HG03159 (cell line): ENCODE data around the gene NUP50.
A peak's percentile ranks its signal among the peaks of the same experiment; 100 is the strongest.

ENCODE experiments used
- ATAC-seq: cut with Tn5 transposase; IDR thresholded peaks from one replicate; pipeline ENCODE4 v1.9.1; 2021; ENCODE audit warnings: mild to moderate bottlenecking, moderate library complexity; ENCODE audit not compliant: unreplicated experiment

The NUP50 gene

DNA sequence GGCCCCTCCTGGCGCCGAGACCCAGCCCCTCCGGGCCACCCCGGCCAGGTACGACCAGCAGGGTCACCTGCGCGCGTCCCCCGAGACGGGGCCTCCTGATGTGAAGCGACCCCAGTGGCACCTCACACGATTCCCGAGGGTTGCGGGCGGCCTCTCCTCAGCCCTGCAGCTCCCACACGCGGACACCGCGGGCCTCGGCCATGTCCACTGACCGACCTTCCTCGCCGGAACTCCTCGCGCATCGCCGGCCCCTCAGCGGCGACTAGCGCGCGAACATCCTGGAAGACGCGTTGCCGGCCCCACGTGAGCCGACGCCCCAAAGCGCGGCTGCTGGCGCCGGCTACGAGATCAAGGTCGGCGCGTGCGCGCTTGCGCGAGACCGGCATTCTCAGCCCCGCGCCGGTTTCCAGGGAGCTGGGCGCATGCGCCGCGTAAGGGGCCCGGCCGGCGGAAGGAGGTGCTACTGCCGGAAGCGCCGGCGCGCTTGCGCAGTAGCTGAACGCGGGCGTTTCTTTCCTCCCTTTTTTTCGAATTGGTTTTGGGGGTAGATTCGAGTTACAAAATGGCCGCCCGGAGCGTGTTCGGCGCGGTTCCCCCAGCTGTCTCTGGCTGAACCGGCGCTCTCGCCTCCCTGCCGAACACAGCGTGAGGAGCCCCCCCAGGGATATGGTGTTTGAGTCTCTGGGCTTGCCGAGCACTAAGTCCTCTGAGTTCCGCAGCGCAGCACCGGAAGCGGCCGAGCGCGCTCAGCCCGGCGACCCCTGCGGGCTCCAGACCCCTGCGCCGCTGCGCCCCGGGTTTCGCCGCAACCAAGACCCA lies at the start of gene NUP50:
Gene NUP50 (plus strand): TSS at position 475 of the 819 bp plus-strand sequence. CDS start 4,253 bp downstream, outside the sequence.
- peak; percentile 75 for ATAC-seq

- ATAC-seq, result no peak
Observed at GRCh38 chr22:45120440-45120839, 43.3 kb upstream of the NUP50 start.

GRCh38 chr22:45120931-45121330 lies 42.8 kb upstream of the NUP50 start:
- ATAC-seq, result no peak

DNA sequence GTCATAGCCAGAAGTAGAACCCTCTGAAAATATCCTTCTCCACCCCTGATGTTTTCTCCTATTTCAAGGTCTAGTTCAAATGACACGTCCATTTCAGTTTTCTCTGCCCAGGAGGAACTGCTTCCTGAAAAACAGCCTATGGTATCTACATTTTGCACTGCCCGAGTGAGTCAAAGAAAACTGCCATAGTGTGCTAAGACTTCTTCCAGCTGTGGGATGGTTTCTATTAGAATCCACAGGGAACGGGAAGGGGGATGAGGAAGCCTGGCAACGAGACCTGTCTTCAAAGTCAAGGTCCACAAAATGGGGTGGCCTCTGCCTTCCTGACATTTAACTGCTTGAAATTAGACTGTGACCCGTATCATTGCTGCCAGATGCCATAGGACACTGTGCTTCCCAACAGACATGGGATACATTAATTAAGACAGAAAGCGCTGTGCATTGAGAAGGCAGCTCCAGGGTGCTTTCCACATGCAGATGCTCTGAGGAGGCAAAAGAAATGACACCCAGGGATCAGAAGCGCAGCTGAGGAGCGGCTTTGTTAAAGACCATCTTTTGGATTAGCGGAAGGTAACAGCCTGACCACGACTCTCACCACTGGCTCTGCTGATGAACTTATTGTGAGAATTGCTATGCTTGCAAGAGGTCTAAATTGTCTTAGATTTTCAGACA lies 39.4 kb upstream of the NUP50 start:
- no peak for ATAC-seq

GRCh38 chr22:45125188-45125587 lies 38.5 kb upstream of the NUP50 start:
- ATAC-seq, result no peak

GRCh38 chr22:45127866-45128265 lies 35.9 kb upstream of the NUP50 start:
- ATAC-seq, result no peak

- no peak for ATAC-seq
Observed at GRCh38 chr22:45129703-45130524, 33.8 kb upstream of the NUP50 start.

GRCh38 chr22:45130891-45131290 lies 32.8 kb upstream of the NUP50 start:
- no peak for ATAC-seq

GRCh38 chr22:45131749-45132148 lies 32.0 kb upstream of the NUP50 start:
- no peak for ATAC-seq

DNA sequence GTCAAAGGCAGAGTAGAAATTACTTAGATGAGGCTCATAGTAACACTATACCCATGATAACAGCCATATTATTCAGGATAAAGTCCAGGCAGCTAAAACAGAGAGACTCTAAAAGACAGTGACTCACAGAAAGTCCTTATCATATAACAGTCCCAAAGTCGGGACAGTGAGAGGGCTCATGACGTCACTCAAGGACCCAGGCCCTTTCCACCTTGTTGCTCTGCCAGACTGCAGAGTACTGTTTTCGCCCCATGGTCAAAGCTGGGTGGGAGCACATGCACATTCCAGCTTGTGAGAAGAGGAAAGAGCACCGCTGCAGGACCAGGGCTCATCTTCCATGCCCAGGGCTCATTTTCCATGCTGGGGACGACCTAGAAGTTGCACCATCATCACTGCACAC lies 29.4 kb upstream of the NUP50 start:
- no peak for ATAC-seq

DNA sequence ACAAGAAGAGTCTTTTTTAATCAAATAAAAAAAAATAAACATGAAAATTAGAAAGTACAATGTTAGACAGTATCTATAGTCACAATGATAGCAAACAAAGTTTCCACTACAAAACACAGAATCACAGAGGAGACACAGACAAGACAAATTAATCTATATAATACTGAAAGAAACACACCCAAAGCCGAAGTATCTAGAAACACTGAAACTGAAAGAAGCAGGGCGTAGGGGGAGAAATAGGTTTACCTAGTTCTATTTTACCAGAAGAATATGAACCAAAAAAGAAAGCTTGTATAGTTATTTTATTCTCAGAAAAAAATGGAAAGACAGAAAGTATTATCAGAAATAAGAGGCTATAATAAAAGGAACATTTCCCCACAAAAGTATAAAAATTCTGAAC lies 27.1 kb upstream of the NUP50 start:
- no peak for ATAC-seq

GRCh38 chr22:45139693-45140092 lies 24.0 kb upstream of the NUP50 start:
- no peak for ATAC-seq

- ATAC-seq, result no peak
Observed at GRCh38 chr22:45142376-45142775, 21.3 kb upstream of the NUP50 start.

GRCh38 chr22:45144916-45145315 lies 18.8 kb upstream of the NUP50 start:
- no peak for ATAC-seq

GRCh38 chr22:45149671-45150070 lies 14.1 kb upstream of the NUP50 start:
- ATAC-seq, result no peak

GRCh38 chr22:45150139-45150538 lies 13.6 kb upstream of the NUP50 start:
- ATAC-seq, result no peak

GRCh38 chr22:45151503-45151902 lies 12.2 kb upstream of the NUP50 start:
- ATAC-seq, result no peak

DNA sequence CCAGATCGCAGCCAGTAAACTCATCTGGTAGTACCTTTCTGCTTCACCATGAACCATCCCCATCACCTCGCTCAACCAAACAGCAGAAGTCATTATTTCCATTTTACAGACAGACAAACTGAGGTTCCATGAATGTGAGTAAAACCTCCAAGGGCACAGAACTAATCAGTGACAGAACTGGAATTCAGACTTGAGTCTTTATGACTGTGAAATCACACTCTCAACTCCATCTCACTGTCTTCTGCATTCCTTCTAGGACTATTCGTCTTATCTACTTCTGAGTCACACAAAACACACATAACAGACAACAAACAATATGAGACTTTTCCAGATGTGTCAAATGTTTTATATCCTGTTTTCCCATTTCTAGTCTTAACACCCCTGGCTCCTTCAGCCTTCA lies 9.3 kb upstream of the NUP50 start:
- ATAC-seq, result no peak

GRCh38 chr22:45155050-45155840 lies 8.5 kb upstream of the NUP50 start:
- ATAC-seq, result no peak

DNA sequence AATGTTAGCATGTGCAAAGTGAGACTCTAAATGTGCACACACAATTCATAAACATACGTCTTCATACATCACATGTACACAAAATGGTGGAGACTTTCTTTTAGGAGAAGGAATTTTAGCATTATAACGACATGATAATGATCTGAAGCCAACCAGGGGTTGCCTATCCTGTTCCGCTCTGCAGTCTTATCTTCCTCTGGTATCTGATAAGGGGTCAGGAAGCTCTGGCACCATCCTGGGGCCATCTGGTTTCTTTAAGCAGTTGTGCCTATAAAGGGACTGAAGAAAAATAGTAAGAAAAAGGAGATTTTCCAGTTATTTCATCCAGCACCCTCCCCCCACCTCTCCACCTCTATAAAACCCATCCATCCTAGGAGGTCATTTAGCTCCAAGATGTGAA lies 5.8 kb upstream of the NUP50 start:
- no peak for ATAC-seq
